PC-3 (cell line): ENCODE measurements around the gene IRF3. TPM values are rescaled to one million over a fixed set of nuclear protein-coding genes. Genes with fewer than 3 reads are reported as not detected.

Experiments
- ATAC-seq: fragments of 200-7000 bp; cut with Tn5 transposase; 2 replicates; pipeline ENCODE4 v1.9.1; 2020; ENCODE audit warnings: mild to moderate bottlenecking, moderate library complexity
- BruUV-seq: library from RNA; stranded (reverse); fragments of 400-500 nt; replicated peaks from 2 replicates; lab custom pipeline; 2021; lab: Mats Ljungman, UMichigan
- CTCF ChIA-PET: fragments of 300-600 bp; sonication (Branson Sonifier 250); formaldehyde crosslinking; loops from one replicate; lab custom pipeline; 2022; ENCODE audit warnings: antibody characterized with exemption; lab: Charles Lee
- POLR2A ChIA-PET: fragments of 300-600 bp; sonication (Branson Sonifier 250); formaldehyde crosslinking; loops from one replicate; lab custom pipeline; 2022; ENCODE audit warnings: antibody characterized with exemption; ENCODE audit not compliant: unreplicated experiment; lab: Charles Lee
- DNase-seq: peaks from one replicate; pipeline ENCODE4 v3.0.0-alpha.2; 2015
- H2AFZ ChIP-seq: fragments of 300-600 bp; sonication (generic); 2 replicates; pipeline ENCODE4 v1.6.0; 2016; ENCODE audit warnings: antibody characterized with exemption, low read length
- H3F3A ChIP-seq: fragments of 300-600 bp; sonication (generic); one replicate; pipeline ENCODE4 v1.6.0; 2017; ENCODE audit warnings: antibody characterized with exemption, low read length, control low read depth, mild to moderate bottlenecking; ENCODE audit not compliant: unreplicated experiment
- H3K27ac ChIP-seq: fragments of 300-600 bp; sonication (generic); 2 replicates; pipeline ENCODE4 v1.5.1; 2016; ENCODE audit warnings: mild to moderate bottlenecking, low read length
- H3K27me3 ChIP-seq: fragments of 300-600 bp; sonication (generic); 2 replicates; pipeline ENCODE4 v1.6.1; 2016; ENCODE audit warnings: low read length, mixed read lengths
- H3K36me3 ChIP-seq: fragments of 300-600 bp; sonication (generic); 2 replicates; pipeline ENCODE4 v1.6.1; 2016; ENCODE audit warnings: low read depth, mixed run types, low read length, mixed read lengths
- H3K4me1 ChIP-seq: fragments of 300-600 bp; sonication (generic); 2 replicates; pipeline ENCODE4 v1.5.1; 2016; ENCODE audit warnings: low read length; ENCODE audit not compliant: insufficient read depth
- H3K4me2 ChIP-seq: fragments of 300-600 bp; sonication (generic); 2 replicates; pipeline ENCODE4 v1.6.0; 2016; ENCODE audit warnings: low read length
- H3K4me3 ChIP-seq: fragments of 300-600 bp; sonication (generic); 2 replicates; pipeline ENCODE4 v1.5.1; 2016; ENCODE audit warnings: mild to moderate bottlenecking, low read length, mixed read lengths
- H3K79me2 ChIP-seq: fragments of 300-600 bp; sonication (generic); 2 replicates; pipeline ENCODE4 v1.6.1; 2017; ENCODE audit warnings: low read length, mixed read lengths
- H3K9ac ChIP-seq: fragments of 300-600 bp; sonication (generic); 2 replicates; pipeline ENCODE4 v1.6.0; 2016; ENCODE audit warnings: mild to moderate bottlenecking, low read length
- H3K9me2 ChIP-seq: fragments of 300-600 bp; sonication (generic); replicated peaks from 2 replicates; pipeline ENCODE4 v1.6.1; 2016; ENCODE audit warnings: mixed run types, low read length, mixed read lengths
- H3K9me3 ChIP-seq: fragments of 300-600 bp; sonication (generic); 2 replicates; pipeline ENCODE4 v1.6.1; 2016; ENCODE audit warnings: low read length, mixed read lengths
- H4K20me1 ChIP-seq: fragments of 300-600 bp; sonication (generic); 2 replicates; pipeline ENCODE4 v1.6.1; 2016; ENCODE audit warnings: low read length, mixed read lengths
- CTCF ChIP-seq: fragments of 300-600 bp; sonication (generic); conservative IDR thresholded peaks from 2 replicates; pipeline ENCODE4 v1.5.1; 2017; ENCODE audit warnings: antibody characterized with exemption, low read depth, mild to moderate bottlenecking, low read length
- EZH2 ChIP-seq: fragments of 300-600 bp; sonication (generic); IDR thresholded peaks from one replicate; pipeline ENCODE4 v1.6.1; 2017; ENCODE audit warnings: antibody characterized with exemption, mild to moderate bottlenecking, low read length; ENCODE audit not compliant: unreplicated experiment
- EZH2phosphoT487 ChIP-seq: fragments of 300-600 bp; sonication (generic); IDR thresholded peaks from 2 replicates; pipeline ENCODE4 v1.6.1; 2018; ENCODE audit warnings: mild to moderate bottlenecking, antibody characterized with exemption, low read length, borderline replicate concordance
- intact Hi-C: fragments of 100-400 bp; cut with micrococcal nuclease; formaldehyde crosslinking; loops from 2 replicates; pipeline ENCODE4 v1.9.0; 2023
- total RNA-seq: library from RNA; depleted of rRNA; stranded (reverse); fragments of >200 nt; gene quantifications from 2 replicates; pipeline ENCODE4 v1.2.3, GENCODE V29; 2014

Gene IRF3
- total RNA-seq, 1 experiment from 2014 or later: 236 TPM

GRCh38 chr19:49684251-49684982 lies 18.8 kb upstream of the IRF3 start:
- no TSS peak for BruUV-seq
- DNase-seq: peak; percentile 35
- Histone ChIP-seq H3K27ac (no peak overlapping the region), H3K9ac (no peak overlapping the region), H3K4me3 (no peak overlapping the region), H3K9me2 (no peaks in the 10 kb centered on the region), H3K9me3 (no peaks in the 10 kb centered on the region), H3K36me3 (peaks cover 56% of the 10 kb centered on the region), H3K4me2 (no peak overlapping the region), H4K20me1 (peaks cover 35% of the 10 kb centered on the region), H3F3A (no peaks in the 10 kb centered on the region), H2AFZ (no peak overlapping the region), H3K4me1 (peaks cover 16% of the 10 kb centered on the region), H3K27me3 (no peaks in the 10 kb centered on the region), H3K79me2 (peaks cover 29% of the 10 kb centered on the region)
- intact Hi-C loops: no loop called here
- CTCF ChIA-PET: interaction anchor here (0.6 kb wide), 1 partner anchor 12 kb away, joined by 4 read pairs; no protein-coding TSS in a partner anchor
- POLR2A ChIA-PET: no interaction called here
- no peak for ATAC-seq
- TF ChIP-seq CTCF: peak; percentile 70
- TF ChIP-seq EZH2: no peak
- TF ChIP-seq EZH2phosphoT487: no peak

GRCh38 chr19:49683814-49684250 lies 18.2 kb upstream of the IRF3 start:
- Histone ChIP-seq H3K27ac (no peak overlapping the region), H3K4me3 (no peak overlapping the region), H3K9ac (no peak overlapping the region), H4K20me1 (peaks cover 41% of the 10 kb centered on the region), H3K9me3 (no peaks in the 10 kb centered on the region), H3K36me3 (peaks cover 56% of the 10 kb centered on the region), H3K9me2 (no peaks in the 10 kb centered on the region), H3K27me3 (no peaks in the 10 kb centered on the region), H3F3A (no peaks in the 10 kb centered on the region), H3K4me2 (no peak overlapping the region), H2AFZ (no peak overlapping the region), H3K4me1 (peaks cover 17% of the 10 kb centered on the region), H3K79me2 (peaks cover 35% of the 10 kb centered on the region)
- ChIA-PET POLR2A (no interaction called here), CTCF (no interaction called here)
- no TSS peak for BruUV-seq
- intact Hi-C loops: no loop called here
- no peak for DNase-seq
- TF ChIP-seq EZH2: no peak
- TF ChIP-seq EZH2phosphoT487: no peak
- no peak for TF ChIP-seq CTCF
- ATAC-seq: no peak

GRCh38 chr19:49682274-49682673 lies 16.6 kb upstream of the IRF3 start:
- Histone ChIP-seq H3K9me2 (no peaks in the 10 kb centered on the region), H3K36me3 (peaks cover 56% of the 10 kb centered on the region), H3F3A (no peaks in the 10 kb centered on the region), H3K9me3 (no peaks in the 10 kb centered on the region), H3K4me2 (no peak overlapping the region), H3K4me1 (peaks cover 17% of the 10 kb centered on the region), H3K27me3 (no peaks in the 10 kb centered on the region), H3K79me2 (peaks cover 51% of the 10 kb centered on the region), H3K4me3 (no peak overlapping the region), H3K9ac (no peak overlapping the region), H3K27ac (no peak overlapping the region), H2AFZ (no peak overlapping the region), H4K20me1 (peaks cover 49% of the 10 kb centered on the region)
- ChIA-PET POLR2A (no interaction called here), CTCF (no interaction called here)
- TF ChIP-seq CTCF: no peak
- no peak for TF ChIP-seq EZH2phosphoT487
- TF ChIP-seq EZH2: no peak
- intact Hi-C loops: no loop called here
- DNase-seq: no peak
- no peak for ATAC-seq
- BruUV-seq: no TSS peak
